Trophoblast cell (in vitro differentiated cells and primary cell): ENCODE results near the gene GAB2.

Source experiments
- DNase-seq, 2 donors: peaks; one replicate each; pipeline ENCODE4 v3.0.0-alpha.2; 2016
- H2AFZ ChIP-seq: 2 replicates; pipeline ENCODE4 v1.6.1; 2013; ENCODE audit warnings: low read length, moderate library complexity, mild to moderate bottlenecking; ENCODE audit not compliant: insufficient read depth, poor library complexity
- H2AK5ac ChIP-seq: 2 replicates; pipeline ENCODE4 v1.6.1; 2013; ENCODE audit warnings: mild to moderate bottlenecking, low read length
- H2BK120ac ChIP-seq: 2 replicates; pipeline ENCODE4 v1.6.1; 2013; ENCODE audit warnings: low read length, mild to moderate bottlenecking, moderate library complexity; ENCODE audit not compliant: insufficient read depth, poor library complexity
- H2BK12ac ChIP-seq: 2 replicates; pipeline ENCODE4 v1.6.1; 2013; ENCODE audit warnings: mild to moderate bottlenecking, low read length, moderate library complexity
- H2BK5ac ChIP-seq: 2 replicates; pipeline ENCODE4 v1.6.1; 2013; ENCODE audit warnings: low read length, low read depth, moderate library complexity, mild to moderate bottlenecking; ENCODE audit not compliant: poor library complexity
- H3K14ac ChIP-seq: 2 replicates; pipeline ENCODE4 v1.6.1; 2013; ENCODE audit warnings: mild to moderate bottlenecking, low read length
- H3K18ac ChIP-seq: 2 replicates; pipeline ENCODE4 v1.6.1; 2013; ENCODE audit warnings: mild to moderate bottlenecking, low read length
- H3K23ac ChIP-seq: 2 replicates; pipeline ENCODE4 v1.6.1; 2013; ENCODE audit warnings: low read length
- H3K27ac ChIP-seq: 2 replicates; pipeline ENCODE4 v1.5.1; 2013; ENCODE audit warnings: low read depth, mild to moderate bottlenecking, inconsistent platforms, low read length, moderate library complexity
- H3K27me3 ChIP-seq: 2 replicates; pipeline ENCODE4 v1.6.1; 2013; ENCODE audit warnings: inconsistent platforms, mild to moderate bottlenecking, low read length, moderate library complexity; ENCODE audit not compliant: insufficient read depth
- H3K36me3 ChIP-seq, 2 experiments: 1 replicate in 1 of 2; 2 replicates in 1 of 2; pipeline ENCODE4 v1.6.1; 2013; ENCODE audit warnings: low read length in 2 of 2, mild to moderate bottlenecking in 2 of 2, moderate library complexity in 1 of 2; ENCODE audit not compliant: insufficient read depth in 2 of 2, control insufficient read depth in 1 of 2
- H3K4ac ChIP-seq: 2 replicates; pipeline ENCODE4 v1.6.1; 2013; ENCODE audit warnings: low read depth, mild to moderate bottlenecking, low read length, moderate library complexity
- H3K4me1 ChIP-seq, 2 experiments: 1 replicate in 1 of 2; 2 replicates in 1 of 2; pipeline ENCODE4 v1.6.1; 2013; ENCODE audit warnings: low read length in 2 of 2, mild to moderate bottlenecking in 2 of 2, moderate library complexity in 1 of 2; ENCODE audit not compliant: insufficient read depth in 2 of 2, control insufficient read depth in 1 of 2
- H3K4me2 ChIP-seq: 2 replicates; pipeline ENCODE4 v1.6.1; 2013; ENCODE audit warnings: inconsistent platforms, mild to moderate bottlenecking, low read length, moderate library complexity
- H3K4me3 ChIP-seq: 2 replicates; pipeline ENCODE4 v1.5.1; 2013; ENCODE audit warnings: mild to moderate bottlenecking, low read depth, low read length, inconsistent platforms
- H3K79me1 ChIP-seq: one replicate; pipeline ENCODE4 v1.6.1; 2013; ENCODE audit warnings: low read length
- H3K79me2 ChIP-seq: 2 replicates; pipeline ENCODE4 v1.6.1; 2013; ENCODE audit warnings: low read length, mild to moderate bottlenecking; ENCODE audit not compliant: control insufficient read depth, insufficient read depth, poor library complexity
- H3K9ac ChIP-seq: 2 replicates; pipeline ENCODE4 v1.6.1; 2013; ENCODE audit warnings: mild to moderate bottlenecking, low read length
- H3K9me3 ChIP-seq: 2 replicates; pipeline ENCODE4 v1.6.1; 2013; ENCODE audit warnings: low read depth, mild to moderate bottlenecking, control low read depth, inconsistent platforms, low read length; ENCODE audit not compliant: insufficient read depth
- H4K12ac ChIP-seq: 2 replicates; pipeline ENCODE4 v1.6.1; 2013; ENCODE audit warnings: low read depth, mild to moderate bottlenecking, low read length, moderate library complexity
- H4K8ac ChIP-seq: 2 replicates; pipeline ENCODE4 v1.6.1; 2013; ENCODE audit warnings: low read depth, mild to moderate bottlenecking, low read length, moderate library complexity
- H4K91ac ChIP-seq: one replicate; pipeline ENCODE4 v1.6.1; 2013; ENCODE audit warnings: low read depth, mild to moderate bottlenecking, low read length, moderate library complexity
- WGBS: extraction: QIAGEN DNeasy Blood & Tissue Kit; methylation state at CpG from one replicate; pipeline ENCODE4 v1.1.7; 2013; ENCODE audit warnings: missing lambda C conversion rate; ENCODE audit not compliant: insufficient read length, insufficient coverage; ENCODE audit errors: extremely low coverage; 5-methylcytosine and 5-hydroxymethylcytosine counted together

GAB2 gene

DNA sequence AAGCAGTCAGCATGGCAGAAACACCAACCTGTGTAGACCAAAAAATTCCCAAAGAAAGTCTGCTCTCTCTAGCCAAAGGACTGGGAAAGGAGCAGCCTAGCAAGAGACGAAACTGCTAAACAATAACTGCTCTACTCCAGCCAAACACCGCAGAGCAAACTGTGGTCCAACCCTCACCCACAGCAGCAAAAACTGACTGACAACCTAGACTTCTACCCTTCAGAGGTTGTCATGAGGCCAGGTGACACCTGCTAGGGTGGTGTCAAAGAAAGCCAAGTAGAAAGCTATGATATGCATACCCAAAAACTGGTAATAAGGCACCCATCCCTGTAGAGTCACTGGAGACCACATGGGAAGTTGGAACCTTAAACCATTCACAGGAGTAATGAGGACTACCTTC, 11.8 kb downstream of the GAB2 start:
- Histone ChIP-seq H3K14ac (peak overlapping the region; percentile 38), H2BK120ac (peak overlapping the region; percentile 83), H3K27me3 (no peaks in the 10 kb centered on the region), H3K36me3 (peaks cover under 1 to 9% of the 10 kb centered on the region in 2 experiments), H3K18ac (peak overlapping the region; percentile 95), H3K9ac (no peak overlapping the region), H3K4ac (peak overlapping the region; percentile 99), H3K4me1 (peaks cover 6 to 14% of the 10 kb centered on the region in 2 experiments), H3K4me3 (no peak overlapping the region), H4K8ac (peak overlapping the region; percentile 11), H3K79me2 (peaks cover 19% of the 10 kb centered on the region), H2AK5ac (peak overlapping the region; percentile 49), H4K91ac (peak overlapping the region; percentile 81), H3K79me1 (peaks cover 8% of the 10 kb centered on the region), H3K23ac (no peak overlapping the region), H3K4me2 (no peak overlapping the region), H2BK5ac (peak overlapping the region; percentile 54), H2BK12ac (peak overlapping the region; percentile 86), H3K9me3 (peaks cover 2% of the 10 kb centered on the region), H4K12ac (no peak overlapping the region), H3K27ac (peak overlapping the region; percentile 73), H2AFZ (no peak overlapping the region)
- no peak for DNase-seq
- WGBS, result no CpG with 5 or more reads among the region's 2 CpGs

DNA sequence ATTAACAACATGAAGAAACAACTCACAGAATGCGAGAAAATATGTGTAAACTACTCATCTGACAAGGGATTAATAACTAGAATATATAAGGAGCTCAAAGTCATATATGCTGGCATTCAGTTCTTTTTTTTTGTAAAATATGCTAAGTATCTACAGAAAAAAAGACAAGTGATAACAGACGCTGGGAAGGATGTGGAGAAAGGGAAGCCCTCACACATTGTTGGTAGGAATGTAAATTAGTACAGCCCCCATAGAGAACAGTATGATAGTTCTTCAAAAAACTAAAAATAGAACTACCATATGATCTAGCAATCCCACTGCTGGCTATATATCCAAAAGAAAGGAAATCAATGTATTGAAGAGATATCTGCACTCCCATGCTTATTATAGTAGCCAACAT, 13.8 kb downstream of the GAB2 start:
- Histone ChIP-seq H3K18ac (no peak overlapping the region), H2AK5ac (no peak overlapping the region), H3K4me2 (no peak overlapping the region), H4K12ac (no peak overlapping the region), H3K23ac (no peak overlapping the region), H3K9ac (no peak overlapping the region), H3K9me3 (peaks cover 2% of the 10 kb centered on the region), H2AFZ (no peak overlapping the region), H3K4me1 (peaks cover 13 to 29% of the 10 kb centered on the region in 2 experiments), H3K79me2 (peaks cover 26% of the 10 kb centered on the region), H3K4me3 (no peak overlapping the region), H3K14ac (no peak overlapping the region), H2BK5ac (no peak overlapping the region), H2BK120ac (no peak overlapping the region), H3K27me3 (no peaks in the 10 kb centered on the region), H3K27ac (peak overlapping the region; percentile 32), H2BK12ac (no peak overlapping the region), H4K8ac (no peak overlapping the region), H3K4ac (no peak overlapping the region), H3K36me3 (peaks cover 0 to 7% of the 10 kb centered on the region in 2 experiments), H3K79me1 (peaks cover 19% of the 10 kb centered on the region), H4K91ac (no peak overlapping the region)
- peak; percentile 30 to 58 for DNase-seq
- WGBS, result no CpG with 5 or more reads among the region's 2 CpGs

- no CpG with 5 or more reads among the region's 3 CpGs for WGBS
- H3K4me3 ChIP-seq, result no peak overlapping the region
- H3K36me3 ChIP-seq, result peaks cover 0 to 3% of the 10 kb centered on the region in 2 experiments
- H3K79me1 ChIP-seq, result peaks cover 19% of the 10 kb centered on the region
- H2BK120ac ChIP-seq, result no peak overlapping the region
- H3K14ac ChIP-seq, result no peak overlapping the region
- H3K9me3 ChIP-seq, result peaks cover 2% of the 10 kb centered on the region
- no peak overlapping the region for H4K12ac ChIP-seq
- H3K79me2 ChIP-seq, result peaks cover 26% of the 10 kb centered on the region
- no peak overlapping the region for H3K23ac ChIP-seq
- no peak overlapping the region for H2BK5ac ChIP-seq
- no peak overlapping the region for H4K8ac ChIP-seq
- no peak overlapping the region for H3K9ac ChIP-seq
- H4K91ac ChIP-seq, result no peak overlapping the region
- peaks cover 13 to 29% of the 10 kb centered on the region in 2 experiments for H3K4me1 ChIP-seq
- no peak overlapping the region for H3K27ac ChIP-seq
- H2AK5ac ChIP-seq, result no peak overlapping the region
- no peak for DNase-seq
- H2BK12ac ChIP-seq, result no peak overlapping the region
- peak overlapping the region; percentile 76 for H3K4ac ChIP-seq
- no peak overlapping the region for H3K18ac ChIP-seq
- H3K27me3 ChIP-seq, result no peaks in the 10 kb centered on the region
- H3K4me2 ChIP-seq, result no peak overlapping the region
- H2AFZ ChIP-seq, result no peak overlapping the region
These were observed 14.8 kb downstream of the GAB2 start for GRCh38 chr11:78402847-78403246.

GRCh38 chr11:78400702-78401101, 16.9 kb downstream of the GAB2 start:
- WGBS, result no CpG with 5 or more reads among the region's 3 CpGs
- Histone ChIP-seq H4K8ac (peak overlapping the region; percentile 70), H3K4me2 (no peak overlapping the region), H3K36me3 (peaks cover 0 to under 1% of the 10 kb centered on the region in 2 experiments), H3K9ac (no peak overlapping the region), H4K12ac (no peak overlapping the region), H2BK5ac (peak overlapping the region; percentile 46), H2BK12ac (no peak overlapping the region), H3K4ac (peak overlapping the region; percentile 80), H2AK5ac (no peak overlapping the region), H4K91ac (no peak overlapping the region), H3K4me3 (no peak overlapping the region), H2BK120ac (peak overlapping the region; percentile 48), H3K4me1 (peaks cover 7 to 27% of the 10 kb centered on the region in 2 experiments), H3K79me1 (peaks cover 15% of the 10 kb centered on the region), H3K23ac (no peak overlapping the region), H3K79me2 (peaks cover 20% of the 10 kb centered on the region), H3K14ac (no peak overlapping the region), H2AFZ (no peak overlapping the region), H3K9me3 (peaks cover under 1% of the 10 kb centered on the region), H3K18ac (no peak overlapping the region), H3K27ac (peak overlapping the region; percentile 71), H3K27me3 (no peaks in the 10 kb centered on the region)
- DNase-seq, result no peak
